ENCODE measurements around the gene ANKRD2.
A peak's percentile ranks its signal among the peaks of the same experiment; 100 is the strongest.

The ANKRD2 gene, protein sequence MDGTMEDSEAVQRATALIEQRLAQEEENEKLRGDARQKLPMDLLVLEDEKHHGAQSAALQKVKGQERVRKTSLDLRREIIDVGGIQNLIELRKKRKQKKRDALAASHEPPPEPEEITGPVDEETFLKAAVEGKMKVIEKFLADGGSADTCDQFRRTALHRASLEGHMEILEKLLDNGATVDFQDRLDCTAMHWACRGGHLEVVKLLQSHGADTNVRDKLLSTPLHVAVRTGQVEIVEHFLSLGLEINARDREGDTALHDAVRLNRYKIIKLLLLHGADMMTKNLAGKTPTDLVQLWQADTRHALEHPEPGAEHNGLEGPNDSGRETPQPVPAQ

DNA sequence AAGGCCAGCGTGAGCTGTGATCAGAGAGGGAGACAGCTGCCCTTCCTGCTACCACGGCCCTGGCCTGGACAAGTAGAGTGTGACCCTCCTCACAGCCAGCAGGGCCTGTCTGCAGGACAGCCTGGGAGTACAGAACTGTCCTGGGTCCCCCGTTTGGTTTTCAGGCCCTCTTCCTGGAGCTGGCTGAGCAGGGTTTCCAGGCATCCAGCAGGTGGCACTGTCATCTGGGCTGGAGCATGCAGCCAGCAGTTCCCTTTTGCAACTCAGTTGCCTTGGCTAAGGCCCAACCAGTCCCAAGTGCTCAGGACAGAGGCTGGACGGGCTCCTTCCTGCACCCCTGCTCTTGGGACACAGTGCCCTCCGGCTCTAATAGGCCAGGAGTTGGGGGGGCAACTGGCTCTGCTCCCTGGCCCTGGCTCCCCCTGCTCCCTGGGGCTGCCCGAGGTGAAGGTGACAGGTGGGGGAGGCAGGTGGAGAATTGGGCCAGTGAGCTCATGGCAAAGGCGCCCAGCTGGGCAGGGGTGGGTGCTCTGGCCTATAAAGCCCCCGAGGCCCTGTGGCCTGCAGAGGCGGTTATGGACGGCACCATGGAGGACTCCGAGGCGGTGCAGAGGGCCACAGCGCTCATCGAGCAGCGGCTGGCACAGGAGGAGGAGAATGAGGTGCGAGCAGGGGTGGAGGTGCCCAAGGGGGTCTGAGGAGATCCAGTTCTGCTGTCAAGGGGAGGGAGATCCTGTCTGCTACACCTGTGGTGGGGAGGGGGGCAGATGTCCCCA, at the start of gene ANKRD2:
Gene ANKRD2 (plus strand): TSS at position 566 of the 776 bp plus-strand sequence. CDS start 10 bp downstream, at position 576.
- H4K20me1 ChIP-seq (ENCODE audit: insufficient read depth, low read length) = no peaks in the 10 kb centered on the region
- no peak for TF ChIP-seq EZH2 (IDR thresholded peaks at IDR 0.05; ENCODE audit: borderline replicate concordance, low read depth, low read length, severe bottlenecking)
- TF ChIP-seq, protein P1, sequence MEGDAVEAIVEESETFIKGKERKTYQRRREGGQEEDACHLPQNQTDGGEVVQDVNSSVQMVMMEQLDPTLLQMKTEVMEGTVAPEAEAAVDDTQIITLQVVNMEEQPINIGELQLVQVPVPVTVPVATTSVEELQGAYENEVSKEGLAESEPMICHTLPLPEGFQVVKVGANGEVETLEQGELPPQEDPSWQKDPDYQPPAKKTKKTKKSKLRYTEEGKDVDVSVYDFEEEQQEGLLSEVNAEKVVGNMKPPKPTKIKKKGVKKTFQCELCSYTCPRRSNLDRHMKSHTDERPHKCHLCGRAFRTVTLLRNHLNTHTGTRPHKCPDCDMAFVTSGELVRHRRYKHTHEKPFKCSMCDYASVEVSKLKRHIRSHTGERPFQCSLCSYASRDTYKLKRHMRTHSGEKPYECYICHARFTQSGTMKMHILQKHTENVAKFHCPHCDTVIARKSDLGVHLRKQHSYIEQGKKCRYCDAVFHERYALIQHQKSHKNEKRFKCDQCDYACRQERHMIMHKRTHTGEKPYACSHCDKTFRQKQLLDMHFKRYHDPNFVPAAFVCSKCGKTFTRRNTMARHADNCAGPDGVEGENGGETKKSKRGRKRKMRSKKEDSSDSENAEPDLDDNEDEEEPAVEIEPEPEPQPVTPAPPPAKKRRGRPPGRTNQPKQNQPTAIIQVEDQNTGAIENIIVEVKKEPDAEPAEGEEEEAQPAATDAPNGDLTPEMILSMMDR (IDR thresholded peaks at IDR 0.05; ENCODE audit: borderline replicate concordance, extremely low read depth, low read length, poor library complexity, severe bottlenecking) = peak; percentile 94
- H3K9ac ChIP-seq (ENCODE audit: low read depth, low read length) = 0 out of 2 replicates have a peak within 1 kb of the TSS, but pooled peaks have one; percentile 3
- H3K4me3 ChIP-seq (ENCODE audit: low read depth in 1 of 2, low read length in 2 of 2) = no peak within 1 kb of the TSS
- no peaks in the 10 kb centered on the region for H3K36me3 ChIP-seq (ENCODE audit: insufficient read depth, low read length)
- no peaks in the 10 kb centered on the region for H3K9me3 ChIP-seq (ENCODE audit: insufficient read depth, low read length, severe bottlenecking)
- no peak within 1 kb of the TSS for H3K27ac ChIP-seq (ENCODE audit: low read length)
- peak; percentile 95 for ATAC-seq (ENCODE audit: insufficient read depth, low read depth)
- H3K4me2 ChIP-seq (ENCODE audit: insufficient read depth, low read length) = no peak within 1 kb of the TSS
- no peaks in the 10 kb centered on the region for H3K4me1 ChIP-seq (ENCODE audit: insufficient read depth, low read length)
- no peaks in the 10 kb centered on the region for H3K79me2 ChIP-seq (ENCODE audit: insufficient read depth, low read length)
- DNase-seq = peak; percentile 69
- H3K27me3 ChIP-seq (ENCODE audit: insufficient read depth, low read length, poor library complexity) = no peaks in the 10 kb centered on the region
- H2AFZ ChIP-seq (ENCODE audit: low read depth, low read length) = peak within 1 kb of the TSS; percentile 75

DNA sequence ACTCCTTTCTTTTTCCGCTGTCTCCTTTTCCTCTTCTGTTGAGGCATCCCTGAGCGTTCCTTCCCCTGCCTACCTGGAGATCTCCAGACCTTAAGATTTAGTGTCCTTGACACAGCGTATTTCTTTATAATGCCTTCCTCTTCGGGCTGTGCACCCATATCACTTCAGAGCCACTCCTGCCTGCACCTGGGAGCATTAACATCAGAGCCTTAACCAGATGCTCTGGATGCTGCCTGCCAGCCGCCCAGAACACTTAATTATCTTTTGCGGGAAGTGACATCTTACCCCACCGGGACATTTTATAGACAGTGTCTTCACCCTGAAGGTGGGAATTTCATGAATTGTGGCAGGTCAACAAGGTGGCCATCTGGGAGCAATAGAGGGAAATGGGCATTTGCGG, 49.6 kb upstream of the ANKRD2 start:
- TF ChIP-seq EZH2 (IDR thresholded peaks at IDR 0.05; ENCODE audit: borderline replicate concordance, low read depth, low read length, severe bottlenecking) = no peak
- TF ChIP-seq, protein P1 (IDR thresholded peaks at IDR 0.05; ENCODE audit: borderline replicate concordance, extremely low read depth, low read length, poor library complexity, severe bottlenecking) = no peak
- no peak overlapping the region for H3K4me2 ChIP-seq (ENCODE audit: insufficient read depth, low read length)
- no peak overlapping the region for H3K9ac ChIP-seq (ENCODE audit: low read depth, low read length)
- H3K36me3 ChIP-seq (ENCODE audit: insufficient read depth, low read length) = no peaks in the 10 kb centered on the region
- H3K4me3 ChIP-seq (ENCODE audit: low read depth in 1 of 2, low read length in 2 of 2) = no peak overlapping the region
- H3K27me3 ChIP-seq (ENCODE audit: insufficient read depth, low read length, poor library complexity) = peaks cover 13% of the 10 kb centered on the region
- H3K79me2 ChIP-seq (ENCODE audit: insufficient read depth, low read length) = no peaks in the 10 kb centered on the region
- H3K4me1 ChIP-seq (ENCODE audit: insufficient read depth, low read length) = no peaks in the 10 kb centered on the region
- DNase-seq = no peak
- no peak overlapping the region for H3K27ac ChIP-seq (ENCODE audit: low read length)
- no peaks in the 10 kb centered on the region for H4K20me1 ChIP-seq (ENCODE audit: insufficient read depth, low read length)
- H3K9me3 ChIP-seq (ENCODE audit: insufficient read depth, low read length, severe bottlenecking) = no peaks in the 10 kb centered on the region
- no peak overlapping the region for H2AFZ ChIP-seq (ENCODE audit: low read depth, low read length)
- ATAC-seq (ENCODE audit: insufficient read depth, low read depth) = no peak

DNA sequence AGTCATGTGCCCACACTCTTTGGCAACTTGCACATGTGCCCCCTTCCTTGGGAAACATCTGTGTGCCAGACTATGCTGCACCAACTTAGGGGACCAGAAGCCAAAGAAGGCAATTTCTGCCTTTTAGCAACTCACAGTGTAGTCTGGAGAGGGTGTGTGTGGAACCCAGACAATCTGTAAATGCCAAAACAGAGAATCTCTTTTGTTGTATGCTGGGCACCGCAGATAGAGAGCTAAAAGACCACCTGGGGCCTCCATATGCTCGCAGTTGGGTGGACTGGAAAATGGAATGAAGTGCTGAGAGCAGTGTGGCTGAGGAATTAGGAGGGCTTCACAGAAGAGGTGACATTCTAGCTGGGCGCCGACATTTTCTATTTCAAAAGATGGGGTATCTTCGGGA, 47.5 kb upstream of the ANKRD2 start:
- Histone ChIP-seq H4K20me1 (ENCODE audit: insufficient read depth, low read length) (no peaks in the 10 kb centered on the region), H3K9me3 (ENCODE audit: insufficient read depth, low read length, severe bottlenecking) (no peaks in the 10 kb centered on the region), H3K27me3 (ENCODE audit: insufficient read depth, low read length, poor library complexity) (peaks cover 9% of the 10 kb centered on the region), H2AFZ (ENCODE audit: low read depth, low read length) (no peak overlapping the region), H3K36me3 (ENCODE audit: insufficient read depth, low read length) (no peaks in the 10 kb centered on the region), H3K27ac (ENCODE audit: low read length) (no peak overlapping the region), H3K9ac (ENCODE audit: low read depth, low read length) (no peak overlapping the region), H3K4me2 (ENCODE audit: insufficient read depth, low read length) (no peak overlapping the region), H3K4me1 (ENCODE audit: insufficient read depth, low read length) (no peaks in the 10 kb centered on the region), H3K4me3 (ENCODE audit: low read depth in 1 of 2, low read length in 2 of 2) (no peak overlapping the region), H3K79me2 (ENCODE audit: insufficient read depth, low read length) (no peaks in the 10 kb centered on the region)
- ATAC-seq (ENCODE audit: insufficient read depth, low read depth) (no peak), DNase-seq (no peak)
- no peak for TF ChIP-seq EZH2 (IDR thresholded peaks at IDR 0.05; ENCODE audit: borderline replicate concordance, low read depth, low read length, severe bottlenecking)
- TF ChIP-seq, protein P1 (IDR thresholded peaks at IDR 0.05; ENCODE audit: borderline replicate concordance, extremely low read depth, low read length, poor library complexity, severe bottlenecking) = no peak

All from DND-41 (cell line).